ENCODE data around the gene NOD1.
"Not testable (repeated sequence)": the region's sequence is repeated elsewhere in the genome, so short reads cannot be mapped to it uniquely, and the experiment has no call there.

Gene NOD1, protein sequence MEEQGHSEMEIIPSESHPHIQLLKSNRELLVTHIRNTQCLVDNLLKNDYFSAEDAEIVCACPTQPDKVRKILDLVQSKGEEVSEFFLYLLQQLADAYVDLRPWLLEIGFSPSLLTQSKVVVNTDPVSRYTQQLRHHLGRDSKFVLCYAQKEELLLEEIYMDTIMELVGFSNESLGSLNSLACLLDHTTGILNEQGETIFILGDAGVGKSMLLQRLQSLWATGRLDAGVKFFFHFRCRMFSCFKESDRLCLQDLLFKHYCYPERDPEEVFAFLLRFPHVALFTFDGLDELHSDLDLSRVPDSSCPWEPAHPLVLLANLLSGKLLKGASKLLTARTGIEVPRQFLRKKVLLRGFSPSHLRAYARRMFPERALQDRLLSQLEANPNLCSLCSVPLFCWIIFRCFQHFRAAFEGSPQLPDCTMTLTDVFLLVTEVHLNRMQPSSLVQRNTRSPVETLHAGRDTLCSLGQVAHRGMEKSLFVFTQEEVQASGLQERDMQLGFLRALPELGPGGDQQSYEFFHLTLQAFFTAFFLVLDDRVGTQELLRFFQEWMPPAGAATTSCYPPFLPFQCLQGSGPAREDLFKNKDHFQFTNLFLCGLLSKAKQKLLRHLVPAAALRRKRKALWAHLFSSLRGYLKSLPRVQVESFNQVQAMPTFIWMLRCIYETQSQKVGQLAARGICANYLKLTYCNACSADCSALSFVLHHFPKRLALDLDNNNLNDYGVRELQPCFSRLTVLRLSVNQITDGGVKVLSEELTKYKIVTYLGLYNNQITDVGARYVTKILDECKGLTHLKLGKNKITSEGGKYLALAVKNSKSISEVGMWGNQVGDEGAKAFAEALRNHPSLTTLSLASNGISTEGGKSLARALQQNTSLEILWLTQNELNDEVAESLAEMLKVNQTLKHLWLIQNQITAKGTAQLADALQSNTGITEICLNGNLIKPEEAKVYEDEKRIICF

DNA sequence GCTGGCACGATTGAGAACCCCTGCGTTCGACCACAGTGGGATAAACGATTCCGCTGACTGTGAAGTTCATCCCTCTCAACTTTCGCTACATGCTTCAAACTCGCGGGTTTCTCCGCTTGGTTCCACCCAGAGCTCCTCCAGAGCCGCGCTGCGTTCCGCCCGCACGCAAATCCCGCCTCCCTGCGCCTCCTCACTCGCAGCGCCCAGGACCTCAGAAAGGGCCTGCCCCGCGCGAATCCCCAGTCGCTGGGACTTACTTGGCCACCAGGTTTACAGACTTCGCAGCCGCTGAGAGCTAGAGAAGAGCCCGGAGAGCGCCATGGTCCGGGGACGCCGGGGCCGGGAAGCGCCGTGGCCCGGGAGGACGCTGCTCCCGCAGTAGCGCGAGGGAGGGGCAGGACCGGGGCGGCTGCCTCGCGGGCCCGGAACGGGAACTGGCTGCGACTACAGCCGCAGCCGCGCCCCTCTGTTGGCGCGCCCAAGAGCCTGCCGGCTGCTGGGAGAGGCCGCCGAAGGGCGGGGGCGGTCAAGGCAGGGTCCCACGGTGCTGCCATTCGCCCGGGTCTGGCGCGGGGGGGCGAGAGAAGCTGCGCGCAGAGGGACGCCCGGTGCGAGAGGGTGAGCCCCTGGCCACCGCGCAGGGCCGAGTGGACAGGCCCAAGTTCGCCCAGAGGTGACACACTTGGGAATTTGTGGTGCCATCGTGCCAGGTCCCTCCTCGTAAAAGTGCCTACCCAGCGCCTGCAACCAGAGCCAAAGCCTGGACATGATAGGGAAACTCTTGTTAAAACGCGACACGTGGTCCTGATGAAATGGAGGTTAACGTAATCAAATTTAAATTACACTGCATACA lies at the start of gene NOD1:
Gene NOD1, minus strand, starts transcription at position 436 of the 853 bp plus-strand sequence. CDS start 21,863 bp downstream, outside the sequence.
- DNase-seq, result peak; percentile 24

DNA sequence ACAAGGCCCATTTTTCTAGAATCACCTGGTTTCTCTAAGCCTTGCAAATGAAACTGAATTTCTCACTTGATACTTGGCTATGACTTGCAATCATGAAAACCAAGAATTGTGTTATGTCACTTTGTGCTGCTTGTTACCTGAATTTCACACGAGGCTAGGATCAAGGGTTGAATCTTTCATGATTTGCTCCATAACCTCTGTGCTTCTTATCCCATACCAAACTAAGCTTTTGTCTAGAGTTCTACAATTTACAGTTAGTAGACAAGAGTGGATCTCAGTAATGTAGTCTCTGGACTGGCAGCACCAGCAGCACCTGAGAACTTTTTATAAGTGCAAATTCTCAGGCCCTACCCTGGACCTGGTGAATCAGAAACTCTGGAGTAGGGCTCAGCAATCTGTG lies 48.7 kb upstream of the NOD1 start:
- not testable (repeated sequence) for DNase-seq

DNA sequence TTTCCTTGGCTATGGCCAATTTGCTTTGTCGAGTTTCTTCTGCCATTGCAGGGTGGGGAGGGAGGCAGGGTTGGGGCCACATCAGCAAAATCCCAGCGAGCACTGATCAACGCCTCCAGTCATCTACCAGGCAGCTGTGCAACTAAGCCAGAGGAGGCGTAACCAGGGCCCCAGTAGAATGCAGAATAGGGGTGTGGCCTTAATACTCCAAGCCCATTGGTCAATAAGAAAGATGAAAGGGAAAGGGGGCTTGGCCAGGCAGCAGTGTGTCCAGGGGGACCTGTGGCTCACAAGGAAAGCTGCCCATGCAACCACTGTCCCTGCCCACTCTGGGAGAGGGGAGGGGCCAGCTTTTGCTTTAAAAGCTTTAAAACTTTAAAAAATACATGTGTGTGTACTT lies 47.6 kb upstream of the NOD1 start:
- DNase-seq, result no peak

DNA sequence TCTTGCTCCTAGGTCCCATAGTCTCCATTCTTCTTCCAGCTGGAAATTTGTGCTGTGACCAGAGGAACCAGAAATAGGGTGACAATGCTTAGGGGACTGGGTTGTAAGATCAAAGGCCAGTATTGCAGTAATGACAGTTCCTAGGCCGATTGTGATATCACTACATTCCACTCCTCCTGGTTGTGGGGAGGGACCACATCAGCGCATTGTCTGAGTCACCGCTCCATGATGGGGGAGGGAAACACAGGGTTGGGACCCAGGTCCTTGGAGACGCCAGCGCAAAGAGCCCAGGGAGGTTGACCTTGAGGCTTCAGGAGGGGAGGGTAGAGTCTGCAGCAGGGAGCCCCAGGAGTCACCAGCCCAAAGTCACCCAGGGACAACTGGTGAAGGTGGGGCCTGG lies 46.8 kb upstream of the NOD1 start:
- no peak for DNase-seq

DNA sequence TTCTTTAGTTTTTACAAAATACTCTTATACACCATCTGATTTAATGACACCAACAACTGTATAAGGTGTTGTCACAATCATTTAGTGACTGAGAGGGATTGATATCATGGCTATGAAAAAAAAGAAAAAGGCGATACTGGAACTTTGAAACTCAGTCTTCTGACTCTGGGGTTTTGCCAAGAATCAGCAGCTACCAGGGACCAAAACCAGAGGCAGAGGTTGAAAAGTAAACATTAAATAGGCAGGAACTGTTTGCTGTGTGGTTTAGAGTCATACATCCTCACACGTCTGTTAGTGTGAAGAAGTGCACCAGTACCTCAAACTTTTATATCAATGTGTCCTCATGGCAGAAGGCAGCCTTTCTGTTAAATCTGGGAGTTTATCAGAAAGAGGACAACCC lies 46.0 kb upstream of the NOD1 start:
- no peak for DNase-seq

DNA sequence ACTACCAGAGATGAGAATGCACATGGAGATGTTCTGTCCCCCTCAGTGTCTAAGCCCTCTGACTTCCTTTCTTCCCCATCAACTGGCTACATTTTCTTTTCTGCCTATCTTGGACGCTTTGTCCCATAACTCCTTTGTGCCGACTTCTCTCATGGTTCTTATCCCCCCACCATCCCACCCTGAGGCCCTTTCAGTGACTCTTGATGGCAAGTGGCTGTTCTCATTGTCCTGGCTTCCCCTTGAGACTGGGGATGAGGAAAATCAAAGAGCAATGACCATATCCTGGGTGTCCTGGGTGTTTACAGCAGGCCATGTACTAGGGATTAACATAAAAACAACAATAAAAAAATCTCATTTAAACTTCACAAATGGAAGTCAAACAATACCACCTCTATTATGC lies 44.9 kb upstream of the NOD1 start:
- no peak for DNase-seq

DNA sequence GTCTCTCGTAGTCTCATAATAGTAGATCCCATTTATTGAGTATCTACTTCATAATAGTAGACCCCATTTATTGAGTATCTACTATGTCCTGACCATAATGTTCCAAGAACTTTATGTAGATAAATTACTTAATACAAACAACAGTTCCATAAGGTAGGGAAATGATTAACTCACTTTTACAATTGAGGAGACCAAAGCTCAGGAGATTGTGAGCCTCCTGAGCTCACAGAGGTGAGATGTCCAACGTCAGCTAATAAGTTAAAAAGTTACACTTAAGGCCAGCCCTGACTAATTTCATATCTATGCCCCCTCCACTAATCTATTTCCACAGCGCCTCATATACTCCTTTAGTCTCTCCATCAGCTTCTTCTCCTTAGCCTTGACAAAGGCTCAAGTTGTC lies 43.6 kb upstream of the NOD1 start:
- no peak for DNase-seq

DNA sequence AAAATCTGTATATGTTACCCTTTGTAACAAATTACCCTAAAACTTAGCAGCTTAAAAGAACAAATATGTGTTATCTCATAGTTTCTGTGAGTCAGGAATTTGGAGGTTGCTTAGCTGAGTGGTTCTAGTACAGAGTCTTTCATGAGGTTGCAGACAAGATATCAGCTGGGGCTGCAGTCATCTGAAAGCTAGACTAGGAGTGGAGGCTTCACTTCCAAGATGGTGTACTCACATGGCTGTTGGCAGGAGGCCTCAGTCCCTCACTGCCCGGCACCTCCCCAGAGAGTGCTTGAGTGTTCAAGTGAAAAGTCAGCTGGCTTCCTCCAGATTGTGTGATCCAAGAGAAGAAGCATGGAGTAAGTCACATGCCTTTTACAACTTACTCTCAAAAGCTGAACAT lies 42.9 kb upstream of the NOD1 start:
- no peak for DNase-seq

DNA sequence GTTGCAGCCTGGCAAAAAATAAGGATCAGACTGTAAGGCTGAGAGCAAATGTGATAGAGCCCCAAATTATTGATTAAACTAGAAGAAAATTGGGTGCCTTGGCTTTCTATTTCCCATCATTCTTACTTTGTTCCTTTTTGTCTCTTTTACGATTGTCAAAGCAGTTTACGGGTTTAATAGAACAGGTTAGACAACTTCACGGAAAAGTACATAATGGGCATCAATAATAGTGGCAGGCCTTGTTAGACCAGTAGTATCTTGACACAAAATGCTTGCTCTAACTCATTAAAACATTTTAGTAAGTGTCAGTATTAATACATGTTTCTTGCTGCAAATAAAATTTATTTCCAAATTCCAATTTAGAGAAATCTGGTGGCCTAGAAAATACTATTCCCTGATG lies 40.5 kb upstream of the NOD1 start:
- DNase-seq, result no peak

DNA sequence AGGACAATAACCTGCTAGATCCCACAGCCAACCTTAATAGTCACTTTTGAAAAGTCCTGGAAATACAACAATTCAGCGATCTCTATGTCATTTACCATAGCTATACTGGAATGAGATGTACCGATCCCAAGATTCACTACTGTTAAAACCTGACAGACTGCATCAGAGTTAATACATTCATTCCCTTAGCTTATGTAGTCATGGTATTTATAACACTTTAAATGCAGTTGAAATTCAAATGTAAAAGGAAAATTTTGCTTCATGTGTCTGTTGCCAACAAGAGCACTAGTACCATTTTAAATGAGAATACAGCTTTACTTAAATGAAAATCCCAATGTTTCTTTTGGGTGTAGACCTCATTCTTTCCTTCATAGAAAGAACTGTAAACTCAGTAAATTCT lies 37.2 kb upstream of the NOD1 start:
- no peak for DNase-seq

DNA sequence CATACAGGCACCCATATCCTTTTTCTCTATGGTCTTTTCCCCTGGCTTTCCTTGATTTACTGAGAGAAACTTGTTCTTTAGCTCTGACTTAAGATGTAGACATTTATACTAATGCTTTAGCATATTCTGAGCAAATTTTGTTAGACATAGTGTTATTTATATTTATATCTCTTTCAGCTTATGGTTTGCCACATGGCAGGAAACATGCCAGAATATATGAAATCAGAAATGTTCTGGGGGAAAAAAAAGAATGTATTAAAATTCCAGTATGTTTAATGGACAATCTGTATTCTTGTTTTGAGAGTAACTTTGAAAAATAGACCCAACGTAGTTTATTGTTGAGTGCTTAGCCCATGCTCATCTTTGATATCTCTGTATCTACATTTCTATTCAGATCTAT lies 36.2 kb upstream of the NOD1 start:
- DNase-seq, result no peak

DNA sequence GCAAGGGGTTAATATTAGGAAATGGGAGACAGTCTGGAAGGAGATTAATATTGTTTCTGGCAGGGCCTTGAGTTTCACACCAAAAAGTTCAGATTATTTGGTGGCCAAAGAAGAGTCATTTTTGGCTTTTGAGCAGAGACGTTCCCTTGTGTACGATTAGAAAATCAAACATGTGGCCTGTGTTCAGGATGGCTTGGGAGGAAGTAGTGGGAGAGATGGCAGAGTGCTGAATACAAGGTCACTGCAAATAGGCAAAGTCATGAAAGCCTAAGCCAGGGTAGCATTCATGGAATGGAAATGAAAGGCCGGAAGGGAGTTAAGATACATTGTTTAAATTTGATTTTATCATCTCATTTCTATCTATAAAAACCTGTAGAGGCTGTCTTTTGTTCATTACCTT lies 35.6 kb upstream of the NOD1 start:
- DNase-seq, result no peak

DNA sequence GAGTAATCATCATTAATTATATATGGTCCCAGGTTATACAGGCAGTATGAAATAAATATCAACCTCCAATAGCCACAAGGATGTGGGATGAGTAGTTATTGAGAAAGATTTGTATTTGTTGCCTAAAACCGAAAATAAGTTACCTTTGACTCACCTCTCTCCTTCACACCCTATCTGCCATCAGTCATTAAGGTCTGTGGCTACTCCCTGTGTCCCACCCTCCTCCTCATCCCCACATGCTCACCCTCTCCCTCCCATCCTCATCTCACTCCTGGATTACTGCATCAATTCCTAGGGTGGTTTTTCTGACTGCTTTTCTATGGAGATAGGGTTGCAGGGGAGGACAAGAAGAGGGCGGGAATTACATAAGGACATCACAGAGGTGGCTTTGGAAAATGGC lies 35.2 kb upstream of the NOD1 start:
- no peak for DNase-seq

DNA sequence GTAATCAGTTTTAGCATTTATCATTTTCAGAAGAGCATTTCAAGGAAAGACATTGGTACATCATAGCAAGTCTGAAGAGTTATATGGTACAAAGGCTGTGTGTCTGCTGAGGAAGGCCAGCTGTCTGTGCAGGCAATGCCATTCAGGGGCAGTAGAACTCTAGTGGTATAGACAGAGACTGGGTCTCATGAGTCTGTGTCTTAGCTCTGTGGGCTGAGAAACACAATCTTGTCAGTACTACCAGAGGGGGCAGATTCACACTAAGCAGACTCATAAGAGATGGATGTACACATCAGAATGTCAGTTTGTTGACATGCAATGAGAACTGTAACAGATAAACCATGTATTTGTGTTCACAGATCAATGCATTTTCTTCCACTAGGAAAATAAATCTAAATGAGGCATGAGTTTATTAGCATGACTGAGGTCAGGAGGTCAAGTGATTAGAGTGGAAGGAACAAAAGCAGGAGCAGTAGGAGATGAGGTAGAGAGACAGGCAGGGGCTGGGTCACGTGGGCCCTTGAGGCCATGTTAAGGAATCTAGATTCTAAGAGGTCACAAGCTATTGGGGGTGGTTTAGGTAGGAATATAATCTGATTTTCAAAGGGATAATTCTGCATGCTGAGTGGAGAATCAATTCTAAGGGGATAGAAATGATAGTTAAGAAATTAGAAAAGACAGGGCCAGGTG lies 33.5 kb upstream of the NOD1 start:
- no peak for DNase-seq

DNA sequence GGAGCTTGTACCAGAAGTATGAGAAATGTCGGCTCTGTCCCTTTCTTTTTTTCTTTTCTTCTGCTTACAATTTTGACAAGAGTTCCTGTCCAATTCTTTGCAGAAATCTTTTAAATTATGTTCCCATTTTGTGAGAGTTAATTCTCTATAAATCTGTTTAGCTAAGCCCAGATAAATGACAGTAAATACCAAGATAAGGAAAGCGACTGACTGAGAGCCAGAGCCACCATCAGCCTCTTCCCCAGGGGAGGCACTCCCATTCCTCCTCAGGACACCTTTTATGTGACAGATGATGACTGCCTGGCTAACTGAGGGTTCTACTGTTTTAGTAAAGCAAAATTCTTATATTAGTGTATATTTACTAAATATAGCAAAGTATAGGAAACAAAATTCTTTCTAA lies 32.9 kb upstream of the NOD1 start:
- no peak for DNase-seq

DNA sequence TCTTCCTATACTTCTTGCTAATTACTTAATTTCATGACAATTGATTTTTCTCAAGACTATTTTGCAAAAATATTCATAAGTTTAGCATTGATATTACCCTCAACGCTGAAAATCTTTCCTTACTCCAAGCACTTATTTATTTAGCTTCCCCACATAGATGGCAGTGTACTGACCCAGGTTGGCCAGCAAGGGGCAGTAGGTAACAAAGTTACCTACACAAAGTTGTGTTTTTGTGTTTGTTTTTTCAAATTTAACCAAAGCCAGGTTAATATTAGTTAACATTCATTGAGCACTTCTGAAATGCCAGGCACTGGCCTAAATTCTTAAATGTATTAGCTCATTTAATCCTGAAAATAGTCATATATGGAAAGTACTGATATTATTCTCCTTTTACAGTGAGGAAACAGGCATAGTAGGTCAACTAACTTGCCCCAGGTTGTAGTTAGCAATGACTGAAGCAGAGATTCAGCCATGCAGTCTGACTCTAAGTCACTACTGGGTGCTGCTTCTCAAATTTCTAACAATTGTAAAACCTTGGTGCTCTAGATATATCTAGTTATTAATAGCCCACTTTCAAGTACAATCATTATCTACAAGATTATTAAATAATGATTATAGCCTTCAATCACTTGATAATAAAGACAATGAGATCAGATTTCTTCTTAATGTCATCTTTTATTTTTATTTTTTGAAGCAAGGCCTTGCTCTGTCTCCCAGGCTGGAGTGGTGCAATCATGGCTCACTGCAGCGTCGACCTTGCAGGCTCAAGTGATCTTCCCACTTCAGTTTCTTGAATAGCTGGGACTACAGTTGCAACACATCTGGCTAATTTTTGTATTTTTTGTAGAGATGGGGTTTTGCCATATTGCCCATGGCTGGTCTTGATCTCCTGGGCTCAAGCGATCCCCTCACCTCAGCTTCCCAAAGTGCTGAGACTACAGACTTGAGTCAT lies 31.8 kb upstream of the NOD1 start:
- no peak for DNase-seq

DNA sequence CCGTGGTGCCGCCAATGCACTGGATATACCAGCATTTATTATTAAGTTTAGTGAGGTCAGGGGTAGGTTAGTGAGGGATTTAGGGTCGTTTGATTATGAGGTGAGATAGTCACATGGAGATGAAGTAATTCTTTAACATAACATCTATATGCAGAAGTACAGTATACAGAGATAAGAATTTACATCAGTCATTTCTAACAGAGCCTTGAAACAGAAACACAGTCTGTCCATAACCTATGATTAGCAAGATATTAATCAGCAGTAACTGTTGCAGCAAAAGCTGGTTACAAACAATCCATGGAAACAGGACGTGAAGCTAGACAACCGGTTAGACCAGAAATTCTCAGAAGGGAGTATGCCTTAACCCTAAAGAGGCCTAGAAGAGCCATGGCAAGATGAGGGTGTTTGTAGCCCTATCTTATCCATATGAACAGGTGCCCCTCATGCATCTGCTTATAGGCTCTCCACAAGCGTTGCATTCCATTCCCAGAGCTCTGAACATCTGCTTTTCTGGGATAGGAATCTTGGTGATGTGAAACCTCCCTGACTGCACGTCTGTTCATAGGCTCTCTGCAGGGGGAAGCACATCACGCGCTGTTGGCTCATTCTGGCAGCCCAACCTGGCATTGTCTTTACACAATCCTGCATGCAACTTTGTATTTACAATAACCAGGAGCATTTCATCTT lies 30.7 kb upstream of the NOD1 start:
- DNase-seq, result not testable (repeated sequence)

DNA sequence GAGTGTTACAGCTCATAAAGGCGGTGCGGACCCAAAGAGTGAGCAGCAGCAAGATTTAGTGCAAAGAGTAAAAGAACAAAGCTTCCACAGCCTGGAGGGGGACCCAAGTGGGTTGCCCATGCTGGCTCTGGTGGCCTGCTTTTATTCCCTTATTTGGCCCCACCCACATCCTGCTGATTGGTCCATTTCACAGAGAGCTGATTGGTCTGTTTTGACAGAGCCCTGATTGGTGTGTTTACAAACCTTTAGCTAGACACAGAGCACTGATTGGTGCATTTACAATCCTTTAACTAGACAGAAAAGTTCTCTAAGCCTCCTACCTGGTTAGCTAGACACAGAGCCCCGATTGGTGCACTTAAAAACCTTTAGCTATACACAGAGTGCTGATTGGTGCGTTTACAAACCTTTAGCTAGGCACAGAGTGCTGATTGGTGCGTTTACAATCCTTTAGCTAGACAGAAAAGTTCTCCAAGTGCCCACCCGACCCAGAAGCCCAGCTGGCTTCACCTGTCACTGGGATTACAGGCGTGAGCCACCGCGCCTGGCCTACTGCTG lies 28.8 kb upstream of the NOD1 start:
- DNase-seq, result not testable (repeated sequence)

DNA sequence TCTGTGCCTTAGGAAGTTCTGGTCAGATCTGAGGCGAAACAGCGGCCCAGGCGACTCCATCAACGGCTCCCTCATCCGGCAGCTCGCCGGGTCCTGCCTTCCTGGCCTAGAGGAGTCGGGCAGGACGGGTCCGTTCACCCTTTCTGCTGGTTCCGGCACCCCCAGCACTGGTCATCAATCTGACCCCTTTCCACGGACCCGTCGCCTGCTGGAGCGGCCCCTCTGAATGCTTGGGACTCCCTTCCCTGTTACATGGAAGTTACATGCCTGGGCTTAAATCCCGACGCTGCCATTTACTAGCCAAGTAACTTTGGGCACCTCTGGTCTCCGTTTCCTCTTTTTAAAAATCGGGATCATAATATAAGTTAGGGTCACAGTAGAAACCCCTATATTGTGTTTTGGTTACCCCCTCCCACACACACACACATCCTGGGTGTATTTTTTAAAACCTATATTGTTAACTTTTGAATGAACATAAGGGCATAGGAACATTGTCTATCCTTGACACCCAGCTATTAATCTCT lies 26.7 kb upstream of the NOD1 start:
- DNase-seq, result no peak

Measured in NCI-H1092 (cell line).